CD4-positive, alpha-beta T cell treated with Interleukin-2 at 100 ng/mL for 4 hours (primary cell): ENCODE results near the gene RERE.
A peak's percentile ranks its signal among the peaks of the same experiment; 100 is the strongest.

Experiments used
- DNase-seq: peaks from one replicate; pipeline ENCODE4 v3.0.0-alpha.2; 2020; ENCODE audit warnings: low spot score

RERE gene

DNA sequence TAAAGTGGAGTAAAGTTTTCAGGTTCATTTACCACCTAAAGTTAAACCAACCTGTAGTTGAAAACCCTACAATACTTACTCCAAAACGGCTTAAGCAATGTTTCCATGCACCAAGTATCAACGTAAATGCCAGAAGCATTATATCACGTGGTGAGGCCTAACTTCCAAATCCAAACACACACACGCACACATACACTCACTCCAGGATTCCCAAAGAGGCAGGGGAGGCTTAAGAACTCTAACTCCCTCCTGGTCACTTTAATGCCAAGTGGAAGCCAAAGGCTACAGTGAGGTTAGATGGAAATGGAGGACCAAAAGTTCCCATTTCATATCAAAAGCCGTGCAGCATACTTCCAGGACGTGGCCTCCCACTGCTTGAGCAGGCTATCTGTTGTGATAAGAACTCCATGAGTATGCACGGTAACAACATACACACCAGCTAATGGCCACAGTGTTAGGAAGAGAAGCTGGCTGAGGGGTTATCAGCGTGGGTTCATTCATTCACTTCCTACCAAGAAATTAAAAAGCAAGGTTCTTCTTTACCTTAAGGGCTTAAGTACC, 275.4 kb downstream of the RERE start:
- no peak for DNase-seq

DNA sequence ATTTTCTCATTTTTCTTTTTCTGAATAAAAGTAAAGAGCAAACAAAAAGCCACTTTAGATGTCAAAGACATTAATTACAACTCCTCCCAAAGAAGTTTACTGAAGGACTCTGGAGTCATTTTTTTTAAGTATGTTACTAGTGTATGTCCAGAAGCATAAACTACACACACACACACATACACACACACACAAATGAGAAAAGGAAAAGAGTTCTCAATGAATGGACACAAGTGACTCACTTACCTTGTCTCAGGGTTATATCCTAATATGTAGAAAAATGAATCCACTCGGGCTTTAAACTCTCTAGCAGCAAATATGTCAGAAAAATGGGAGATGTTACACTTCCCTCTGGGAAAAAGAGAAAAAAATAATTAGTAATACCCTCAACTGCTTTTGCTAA, 276.5 kb downstream of the RERE start:
- no peak for DNase-seq

DNA sequence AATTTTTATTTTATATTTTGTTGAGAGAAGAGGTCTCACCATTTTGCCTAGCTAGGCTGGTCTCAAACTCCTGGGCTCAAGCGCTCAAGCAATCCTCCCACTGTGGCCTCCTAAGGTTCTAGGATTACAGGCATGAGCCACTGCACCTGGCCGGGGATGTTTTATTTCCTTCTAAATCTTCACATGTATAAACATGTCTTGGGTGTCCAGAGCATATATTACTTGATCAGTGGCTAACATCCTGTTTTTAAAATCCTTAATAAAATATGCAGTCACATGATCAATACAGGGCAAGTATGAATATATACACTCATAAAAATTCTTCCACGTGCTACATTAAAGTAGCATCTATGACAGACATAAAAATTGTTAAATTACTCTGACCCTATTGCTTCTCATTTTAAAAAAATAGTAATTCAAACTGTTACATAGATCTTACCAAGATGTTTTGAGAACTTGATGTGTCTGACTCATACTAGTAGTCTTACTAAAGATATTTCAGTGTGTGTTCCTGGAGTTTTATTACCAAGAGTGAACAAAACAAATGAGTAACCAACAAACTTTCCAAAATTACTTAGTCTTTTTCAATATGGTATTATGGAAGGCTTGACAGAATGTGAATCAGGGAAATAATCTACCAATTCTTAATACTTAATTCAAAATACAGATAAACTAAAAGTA, 277.0 kb downstream of the RERE start:
- DNase-seq, result no peak

DNA sequence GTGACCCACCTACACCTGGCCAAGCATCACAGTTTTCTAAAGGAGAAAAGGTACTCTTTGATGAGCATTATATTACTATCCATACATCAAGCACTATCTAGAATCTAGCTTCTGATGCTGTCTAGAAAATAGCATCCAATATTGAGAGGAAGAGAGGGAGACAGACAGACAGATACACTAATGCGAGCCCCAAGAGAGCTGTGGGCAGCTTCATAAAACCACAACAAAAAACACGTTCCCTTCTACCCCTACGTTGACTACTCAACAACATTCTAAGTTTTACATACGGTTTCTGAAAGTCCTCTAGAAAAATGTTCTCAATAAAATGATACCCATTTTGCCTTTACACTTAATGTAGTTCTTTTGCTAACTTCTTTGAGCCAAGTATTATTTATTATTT, 277.8 kb downstream of the RERE start:
- no peak for DNase-seq

DNA sequence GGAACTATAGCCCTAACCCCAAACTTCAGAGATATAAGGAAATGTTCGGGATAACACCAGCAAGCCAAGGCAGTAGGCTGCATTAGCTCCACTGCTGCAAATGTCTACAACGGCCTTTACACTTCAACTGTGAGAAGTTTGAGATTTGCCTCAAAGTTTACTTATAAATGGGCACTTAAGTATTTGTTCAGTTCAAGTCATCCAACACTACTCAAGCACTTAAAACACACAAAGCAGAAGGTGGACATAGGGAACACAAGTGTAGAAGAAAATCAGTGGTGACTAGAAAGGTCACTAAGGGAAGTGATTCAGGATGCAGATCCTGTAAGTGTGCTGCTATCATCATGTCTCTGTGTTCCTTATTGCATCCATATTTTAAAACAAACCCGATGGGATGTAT, 278.9 kb downstream of the RERE start:
- DNase-seq, result no peak

DNA sequence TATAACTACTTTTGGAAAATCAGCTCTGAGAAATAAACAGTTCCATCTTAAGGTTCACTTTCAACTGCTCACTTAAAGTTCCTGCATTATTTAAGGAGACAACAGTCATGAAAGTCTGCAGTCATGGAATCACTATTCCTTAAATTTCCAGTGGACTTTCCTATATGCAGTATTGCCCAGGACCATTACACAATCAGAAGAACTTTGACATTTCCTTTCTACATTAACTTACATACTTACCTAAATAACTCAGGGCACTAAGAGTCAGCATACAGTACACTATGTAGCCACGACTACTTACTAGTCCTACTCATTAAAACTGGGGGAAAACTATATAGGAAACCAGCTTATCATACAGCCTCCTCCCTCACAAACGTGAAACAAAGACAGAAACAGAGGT, 279.4 kb downstream of the RERE start:
- no peak for DNase-seq

DNA sequence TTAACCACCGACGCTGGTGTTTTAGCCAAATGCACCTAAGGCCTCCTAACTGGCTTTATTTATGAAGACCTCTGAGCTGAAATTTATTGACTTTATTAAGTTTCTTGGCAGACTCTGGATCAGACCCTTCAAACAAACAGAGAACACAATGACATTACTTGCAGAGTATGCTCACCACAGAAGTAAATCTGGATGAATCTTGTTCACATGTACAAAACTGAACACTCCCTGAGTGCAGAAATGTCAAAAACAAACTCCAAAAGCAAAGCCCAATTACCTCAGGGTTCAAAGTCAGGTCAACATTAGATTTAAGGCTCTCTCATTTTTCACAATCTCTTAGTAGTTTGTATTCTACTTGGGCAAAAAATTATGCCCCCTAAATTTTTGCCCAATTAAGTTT, 280.9 kb downstream of the RERE start:
- DNase-seq, result no peak

DNA sequence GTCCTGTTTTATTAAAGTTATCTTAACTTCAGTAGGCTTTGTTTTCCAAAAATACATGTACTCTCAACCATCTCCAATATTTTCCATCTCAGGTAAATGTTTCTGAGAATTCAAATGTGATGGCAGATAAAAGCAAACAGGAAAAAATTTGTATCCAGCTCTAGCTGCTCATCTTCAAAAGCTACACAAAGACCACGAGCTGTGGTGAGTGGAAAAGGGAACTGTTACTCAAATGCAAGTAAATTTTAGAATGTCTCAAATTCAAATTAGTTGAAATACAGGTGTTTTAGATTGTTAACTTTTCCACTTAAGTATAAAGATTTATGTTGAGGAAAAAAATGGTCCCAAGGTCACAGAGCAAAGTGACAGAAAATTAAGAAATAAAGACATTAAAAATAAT, 283.5 kb downstream of the RERE start:
- DNase-seq, result no peak

DNA sequence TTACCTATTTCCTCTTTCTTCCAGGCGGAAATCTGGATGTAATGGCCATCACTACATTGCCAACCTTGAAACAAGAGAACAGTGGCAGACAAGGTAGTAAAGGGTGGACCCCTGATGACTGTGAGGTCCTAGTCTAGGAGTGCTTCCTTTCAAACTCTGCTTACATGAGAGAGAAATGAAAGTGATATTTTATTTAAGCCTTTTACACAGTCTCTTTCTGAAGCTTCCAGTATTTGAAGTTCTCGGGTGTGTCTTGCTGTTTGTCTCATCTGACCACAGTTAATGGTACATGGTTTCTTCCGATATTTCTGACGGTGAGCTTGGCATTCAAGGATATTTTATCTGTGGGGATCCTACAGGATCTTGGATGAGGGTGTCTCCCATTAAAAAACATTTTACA, 284.3 kb downstream of the RERE start:
- no peak for DNase-seq

DNA sequence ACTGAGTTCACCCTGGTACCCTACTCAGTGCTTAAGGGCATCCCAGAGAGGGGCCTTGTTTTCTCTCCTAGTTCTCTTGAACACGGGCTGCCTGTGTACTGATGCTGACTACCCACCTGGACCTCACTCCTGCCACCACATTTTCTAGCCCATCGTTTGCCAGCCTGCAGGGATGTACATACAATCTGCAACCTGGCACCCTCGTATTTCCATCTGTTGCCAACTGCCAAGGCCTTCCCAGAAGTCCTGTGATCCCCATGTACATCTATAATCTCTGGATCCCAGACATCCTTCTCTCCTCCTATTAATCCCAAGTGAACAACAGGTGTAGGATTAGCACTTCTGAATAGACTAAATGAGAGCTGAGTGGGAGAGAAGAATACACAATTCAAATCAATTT, 287.5 kb downstream of the RERE start:
- no peak for DNase-seq

DNA sequence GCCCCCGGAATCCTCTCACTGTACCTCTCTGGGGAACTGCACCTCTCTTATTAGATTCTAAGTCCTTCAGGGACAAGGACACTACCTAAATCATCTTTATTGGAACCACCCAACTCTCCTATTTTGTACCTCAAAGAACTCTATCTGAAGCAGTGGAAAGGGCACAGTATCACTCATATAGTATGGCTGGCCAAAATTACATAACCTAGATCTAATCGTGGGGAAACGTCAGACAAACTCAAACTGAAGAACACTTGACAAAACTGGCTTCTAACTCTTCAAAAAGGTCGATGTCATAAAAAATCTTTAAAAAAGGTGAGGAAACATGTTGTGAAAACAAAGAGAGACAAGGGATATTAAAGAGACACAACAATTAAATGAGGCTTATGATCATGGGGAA, 289.5 kb downstream of the RERE start:
- no peak for DNase-seq

DNA sequence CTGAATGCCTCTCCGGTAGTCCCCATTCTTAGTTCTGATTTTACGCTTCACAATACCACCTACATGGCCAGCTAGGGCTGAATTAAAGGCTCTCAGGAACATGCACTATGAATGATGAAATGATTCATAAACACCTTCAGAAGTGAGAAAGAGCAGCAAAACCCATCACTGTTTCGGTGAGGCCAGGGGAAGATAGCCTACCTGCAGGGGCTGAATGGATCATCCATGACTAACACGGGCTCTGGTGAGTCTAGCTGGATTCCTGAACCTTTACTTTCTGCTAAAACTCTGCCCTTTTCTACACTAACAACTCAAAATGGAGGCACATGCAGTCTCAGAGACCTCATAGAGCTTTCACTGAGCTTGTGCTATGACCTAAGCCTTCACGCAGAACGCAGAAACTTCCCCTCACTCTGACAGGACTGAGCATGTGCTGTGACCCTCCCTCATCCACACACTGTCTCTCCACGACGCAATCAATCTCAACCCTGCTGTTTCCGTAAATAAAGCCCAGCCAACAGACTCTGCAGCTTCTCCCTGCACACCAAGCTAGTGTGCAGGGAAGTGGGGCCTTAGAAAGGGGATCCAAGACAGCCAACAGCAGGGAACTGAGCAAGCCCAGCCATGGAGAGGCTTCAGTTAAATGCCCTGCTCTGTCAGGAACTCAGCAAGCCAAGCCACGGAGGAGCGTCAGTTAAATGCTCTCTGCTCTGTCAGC, 291.7 kb downstream of the RERE start:
- peak; percentile 76 for DNase-seq

DNA sequence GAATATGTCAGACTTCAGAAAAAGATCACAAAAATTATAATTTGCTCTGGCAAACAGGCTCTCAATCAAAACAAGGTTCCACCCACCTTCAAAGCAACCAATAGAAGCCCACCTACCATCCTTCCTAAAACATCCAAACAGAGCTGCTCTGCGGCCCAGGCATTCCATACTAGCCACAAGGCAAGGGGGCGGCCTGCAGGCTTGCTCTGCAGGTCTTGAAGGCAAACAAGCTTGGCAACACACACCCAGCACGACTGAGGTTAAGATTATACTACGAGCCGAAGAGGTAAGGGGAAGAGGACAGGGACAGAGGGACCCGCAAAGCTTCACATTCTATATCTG, 292.3 kb downstream of the RERE start:
- no peak for DNase-seq

DNA sequence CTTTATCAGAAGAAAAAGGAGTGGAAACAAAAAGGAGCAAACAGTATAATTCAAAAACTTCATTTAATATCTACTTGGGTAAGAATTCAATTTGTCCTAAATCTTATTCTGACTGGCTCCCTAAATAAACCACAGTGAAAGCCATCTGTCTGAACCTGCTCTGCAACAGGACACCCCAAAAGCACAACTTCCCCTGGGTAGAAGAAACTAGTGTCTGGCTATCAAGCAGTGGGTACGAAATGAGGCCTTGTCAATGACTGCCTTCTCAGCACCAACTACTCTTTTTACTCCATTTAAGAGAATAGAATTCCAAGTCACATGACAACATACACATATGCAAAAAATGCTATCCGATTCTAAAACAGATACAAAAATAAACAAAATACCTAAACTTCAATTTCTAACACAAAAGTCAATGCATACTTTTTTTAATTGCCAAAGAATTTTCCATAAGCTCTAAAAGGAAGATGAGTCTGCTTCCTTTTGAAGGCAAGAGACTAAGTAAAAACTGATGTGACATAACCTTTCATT, 292.7 kb downstream of the RERE start:
- DNase-seq, result no peak

DNA sequence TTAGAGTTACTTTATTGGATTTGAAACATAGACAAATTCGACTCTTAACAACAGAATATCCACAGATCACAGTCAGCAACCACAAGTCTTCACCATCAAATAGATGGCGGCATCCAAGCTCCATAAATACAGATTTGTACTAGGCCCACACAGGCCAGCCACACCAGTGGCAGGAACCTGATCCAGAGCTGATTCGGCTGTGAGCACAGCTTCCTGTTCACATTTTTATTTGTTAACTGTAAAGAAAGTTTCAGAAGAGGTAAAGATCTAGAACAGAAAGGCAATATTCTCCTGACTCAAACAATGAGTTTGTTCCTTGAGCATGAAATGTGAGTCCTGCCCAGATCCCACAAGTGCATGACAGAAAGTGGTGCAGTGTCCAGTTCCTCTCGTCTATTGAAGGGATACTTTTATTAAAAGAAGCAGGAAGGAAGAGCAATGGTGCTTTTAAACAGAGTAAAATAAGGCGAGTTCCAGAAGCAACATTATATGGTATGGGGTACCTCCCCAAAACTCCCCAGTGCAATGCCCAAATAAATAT, 293.7 kb downstream of the RERE start:
- no peak for DNase-seq

DNA sequence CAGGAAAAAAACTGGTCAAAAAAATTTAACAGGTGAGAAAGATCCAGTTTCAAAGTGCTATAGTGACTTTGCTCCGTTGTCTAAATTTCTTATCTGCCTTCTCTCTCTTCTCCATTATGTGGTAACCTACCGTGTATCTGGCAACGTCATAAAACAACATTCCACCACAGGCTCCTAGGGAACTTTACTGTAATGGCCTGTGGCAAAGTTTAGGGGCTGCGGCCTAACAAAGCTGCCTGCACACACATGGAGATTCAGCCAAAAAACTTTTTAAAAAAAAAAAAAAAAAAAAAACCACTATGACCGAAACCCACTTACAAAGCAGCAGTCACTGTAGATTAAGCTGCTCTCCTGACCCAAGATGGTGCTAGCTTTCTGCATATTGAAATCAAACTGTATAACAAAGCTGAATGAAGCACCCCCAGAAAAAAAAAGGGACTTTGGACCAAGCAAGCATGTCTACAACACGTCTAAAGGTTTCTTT, 296.9 kb downstream of the RERE start:
- no peak for DNase-seq

DNA sequence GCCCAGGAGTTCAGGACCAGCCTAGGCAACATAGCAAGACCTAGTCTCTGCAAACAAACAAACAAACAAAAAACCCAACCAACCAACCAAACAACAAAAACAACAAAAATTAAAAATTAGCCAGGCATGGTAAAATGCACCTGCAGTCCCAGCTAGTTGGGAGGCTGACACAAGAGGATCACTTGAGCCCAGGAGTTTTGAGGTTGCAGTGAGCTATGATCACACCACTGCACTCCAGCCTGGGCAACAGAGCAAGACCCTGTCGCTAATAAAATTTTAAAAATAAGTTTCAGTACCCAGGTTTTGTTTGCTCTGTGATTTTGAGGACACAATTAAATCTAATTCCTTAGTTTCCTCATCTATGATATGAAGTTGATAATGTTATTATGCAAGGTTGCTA, 298.3 kb downstream of the RERE start:
- no peak for DNase-seq

DNA sequence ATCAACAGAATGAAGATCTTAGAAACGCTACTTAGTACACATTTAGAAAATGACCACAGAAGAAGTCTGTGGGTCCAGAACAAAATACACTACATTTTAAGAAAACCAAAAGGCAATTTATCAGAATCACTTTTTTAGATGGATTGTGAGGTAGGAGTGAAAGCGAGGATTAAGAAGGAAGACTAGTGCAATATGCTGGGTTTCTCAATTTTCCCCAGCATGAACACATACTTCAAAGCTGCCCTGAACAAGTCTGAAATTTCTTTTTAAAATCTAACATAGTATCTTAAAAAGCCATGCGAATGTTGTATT, 299.0 kb downstream of the RERE start:
- DNase-seq, result no peak

DNA sequence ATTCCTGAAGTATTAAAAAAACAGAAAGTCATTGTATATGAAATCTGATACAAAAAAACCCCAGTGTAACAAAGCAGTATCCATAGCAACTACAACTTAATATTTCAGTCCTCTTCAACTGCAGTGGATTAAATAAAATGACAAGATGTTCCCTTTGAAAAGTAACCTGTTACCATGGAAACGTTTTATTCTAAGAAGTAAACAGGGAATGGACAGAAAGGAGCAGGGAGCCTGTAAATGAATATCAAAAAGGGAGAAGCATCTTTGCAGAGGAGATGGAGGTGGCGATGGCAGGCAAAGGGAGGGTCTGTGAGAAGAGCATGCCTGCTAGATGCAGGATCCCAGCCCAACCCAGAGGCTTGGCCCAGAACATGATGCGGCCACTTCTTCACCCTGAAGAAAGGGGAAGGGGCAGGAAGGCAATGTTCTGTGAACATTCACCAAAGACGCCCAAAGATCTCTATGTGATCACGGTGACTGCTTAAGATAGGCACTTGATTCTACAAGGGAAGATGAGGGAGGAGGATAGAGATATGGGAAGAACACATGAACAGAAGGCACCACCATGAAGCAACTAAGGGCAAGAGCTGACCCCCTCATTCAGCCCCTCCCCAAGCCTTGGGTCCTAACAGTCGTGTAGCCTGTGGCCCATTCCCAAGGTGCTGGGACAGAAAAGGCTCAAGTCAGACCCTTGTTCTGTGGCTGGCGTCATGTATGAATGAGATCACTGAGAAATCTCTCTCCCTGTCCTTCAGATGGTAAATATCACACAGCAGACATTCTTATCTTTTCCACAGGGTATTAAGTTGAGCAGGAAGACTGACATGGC, 299.6 kb downstream of the RERE start:
- DNase-seq, result no peak

DNA sequence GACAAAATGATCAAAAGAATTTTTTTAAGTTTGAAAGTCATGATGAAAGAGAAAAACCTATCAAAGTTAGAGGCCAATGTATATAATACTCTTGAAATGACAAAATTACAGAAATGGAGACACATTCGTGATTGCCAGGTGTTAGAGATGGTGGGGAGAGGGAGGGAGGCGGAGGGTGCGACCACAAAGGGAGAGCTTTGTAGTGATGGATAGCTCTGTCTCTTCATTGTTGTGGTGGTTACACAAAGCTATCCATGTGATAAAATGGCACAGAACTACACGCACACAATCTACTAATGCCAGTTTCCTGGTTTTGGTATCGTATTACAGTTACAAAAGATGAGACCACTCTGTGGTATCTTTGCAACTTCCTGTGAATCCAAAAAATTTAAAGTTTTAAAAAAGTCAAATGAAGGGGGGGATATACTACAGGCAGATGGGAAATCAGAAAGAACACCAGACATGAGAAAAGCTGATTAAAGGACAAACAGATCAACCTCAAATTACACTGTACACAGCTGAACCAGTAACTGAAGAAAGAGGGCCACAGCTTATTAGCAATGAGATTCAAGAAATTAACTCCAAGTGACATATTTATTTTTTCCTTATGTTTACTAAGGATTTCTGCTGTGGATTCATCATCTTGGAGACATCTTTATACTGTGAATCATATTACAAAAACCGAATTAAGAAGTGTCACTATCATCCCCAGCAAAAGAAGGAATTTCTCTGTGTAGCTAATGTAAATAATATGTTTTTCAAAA, 300.5 kb downstream of the RERE start:
- no peak for DNase-seq

DNA sequence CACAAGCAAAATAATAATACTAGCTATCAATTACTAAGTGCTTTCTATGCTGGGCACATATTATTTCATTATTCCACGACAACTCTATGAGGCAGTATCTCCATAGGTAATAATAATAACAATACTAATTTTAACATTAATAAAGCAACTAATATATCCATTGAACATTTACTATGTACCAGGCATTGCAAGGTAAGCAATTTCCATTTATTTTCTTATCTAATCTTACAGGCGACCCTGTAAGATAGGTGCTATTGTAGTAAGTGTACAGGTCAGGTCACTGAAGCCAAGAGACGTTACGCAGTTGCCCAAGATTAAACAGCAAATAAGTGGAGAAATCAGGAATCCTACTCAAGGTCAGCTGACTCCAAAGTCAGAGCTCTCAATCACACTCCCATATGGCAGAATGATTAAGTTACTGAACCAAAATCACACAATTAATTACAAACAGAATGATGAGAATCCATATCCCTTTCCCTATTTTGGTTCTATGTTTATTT, 301.1 kb downstream of the RERE start:
- no peak for DNase-seq

DNA sequence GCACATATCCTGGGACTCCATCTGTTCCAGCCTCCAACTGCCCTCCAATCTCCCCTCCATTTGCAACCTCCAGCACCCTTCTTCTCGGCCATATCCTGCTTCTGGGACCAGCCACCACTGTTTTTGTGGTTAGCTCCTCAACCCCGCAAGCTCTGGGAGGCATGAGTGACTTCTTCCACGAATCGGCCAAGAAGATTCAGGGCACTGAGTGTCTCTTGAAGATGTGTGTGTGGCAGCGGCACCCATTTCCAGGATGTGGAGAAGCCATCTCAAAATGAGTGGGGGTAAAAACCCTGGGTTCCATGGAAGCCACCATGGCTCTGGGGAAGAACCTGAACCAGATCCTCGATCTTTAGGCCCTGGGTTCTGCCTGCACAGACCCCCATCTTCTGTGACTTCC, 304.9 kb downstream of the RERE start:
- no peak for DNase-seq
